ENCODE measurements around the gene SMARCE1.
"Not testable (repeated sequence)": the region's sequence is repeated elsewhere in the genome, so short reads cannot be mapped to it uniquely, and the experiment has no call there.

SMARCE1 gene

GRCh38 chr17:40610359-40610758 is 37.3 kb downstream of the SMARCE1 start:
- no peak for DNase-seq (ENCODE audit: low read depth)

- no peak for DNase-seq (ENCODE audit: low read depth)
Measured at GRCh38 chr17:40608061-40608581, 39.5 kb downstream of the SMARCE1 start.

- no peak for DNase-seq (ENCODE audit: low read depth)
Measured at GRCh38 chr17:40607641-40608040, 40.0 kb downstream of the SMARCE1 start.

GRCh38 chr17:40606548-40607353 is 40.9 kb downstream of the SMARCE1 start:
- no peak for DNase-seq (ENCODE audit: low read depth)

- DNase-seq (ENCODE audit: low read depth), result no peak
Measured at GRCh38 chr17:40605306-40605705, 42.3 kb downstream of the SMARCE1 start.

- DNase-seq (ENCODE audit: low read depth), result no peak
Measured at GRCh38 chr17:40604327-40605080, 43.1 kb downstream of the SMARCE1 start.

- DNase-seq (ENCODE audit: low read depth), result no peak
Measured at GRCh38 chr17:40602445-40603443, 44.9 kb downstream of the SMARCE1 start.

GRCh38 chr17:40600486-40601046 is 47.1 kb downstream of the SMARCE1 start:
- no peak for DNase-seq (ENCODE audit: low read depth)

GRCh38 chr17:40599468-40599763 is 48.2 kb downstream of the SMARCE1 start:
- no peak for DNase-seq (ENCODE audit: low read depth)

GRCh38 chr17:40598619-40599467 is 48.8 kb downstream of the SMARCE1 start:
- no peak for DNase-seq (ENCODE audit: low read depth)

GRCh38 chr17:40598301-40598618 is 49.4 kb downstream of the SMARCE1 start:
- DNase-seq (ENCODE audit: low read depth), result no peak

GRCh38 chr17:40597556-40598300 is 49.9 kb downstream of the SMARCE1 start:
- DNase-seq (ENCODE audit: low read depth), result no peak

GRCh38 chr17:40597156-40597555 is 50.5 kb downstream of the SMARCE1 start:
- no peak for DNase-seq (ENCODE audit: low read depth)

GRCh38 chr17:40596261-40596919 is 51.2 kb downstream of the SMARCE1 start:
- no peak for DNase-seq (ENCODE audit: low read depth)

GRCh38 chr17:40590742-40591141 is 56.9 kb downstream of the SMARCE1 start:
- no peak for DNase-seq (ENCODE audit: low read depth)

GRCh38 chr17:40588552-40588951 is 59.1 kb downstream of the SMARCE1 start:
- no peak for DNase-seq (ENCODE audit: low read depth)

GRCh38 chr17:40586264-40586663 is 61.4 kb downstream of the SMARCE1 start:
- not testable (repeated sequence) for DNase-seq (ENCODE audit: low read depth)

- DNase-seq (ENCODE audit: low read depth), result not testable (repeated sequence)
Measured at GRCh38 chr17:40584950-40585349, 62.7 kb downstream of the SMARCE1 start.

GRCh38 chr17:40582328-40582901 is 65.2 kb downstream of the SMARCE1 start:
- DNase-seq (ENCODE audit: low read depth), result no peak

Measured in HS-5 (cell line).